ENCODE results near the gene SSBP3.

SSBP3 gene

DNA sequence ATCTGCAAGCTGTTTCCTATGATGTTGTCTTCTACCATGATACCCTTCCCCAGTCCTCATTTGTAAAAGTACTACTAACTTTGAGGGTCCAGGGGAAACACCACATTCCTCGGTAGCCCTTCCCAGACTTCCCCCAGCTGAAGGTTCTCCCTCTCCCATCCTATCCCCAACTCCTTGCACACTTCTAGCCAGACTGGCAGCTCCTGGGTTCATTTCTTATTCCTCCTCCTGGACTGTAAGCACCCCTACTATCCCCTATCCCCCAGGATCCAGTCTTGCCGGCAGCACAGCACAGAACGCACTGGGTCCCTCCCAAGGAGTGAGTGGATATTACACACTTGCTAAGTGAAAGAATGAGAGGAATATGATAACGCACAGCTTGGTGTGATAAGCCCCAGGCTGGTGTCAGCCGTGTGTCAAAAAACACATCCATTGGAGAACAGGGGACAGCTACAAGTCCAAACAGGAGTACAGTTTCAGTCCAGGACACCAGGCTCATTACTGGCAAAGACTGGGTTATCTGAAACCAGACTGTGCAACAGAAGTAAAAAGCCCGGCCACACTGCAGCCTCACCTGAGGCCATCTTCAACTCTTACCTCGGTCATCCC is 100.2 kb downstream of the SSBP3 start:
- DNase-seq (ENCODE audit: low read depth) = no peak

DNA sequence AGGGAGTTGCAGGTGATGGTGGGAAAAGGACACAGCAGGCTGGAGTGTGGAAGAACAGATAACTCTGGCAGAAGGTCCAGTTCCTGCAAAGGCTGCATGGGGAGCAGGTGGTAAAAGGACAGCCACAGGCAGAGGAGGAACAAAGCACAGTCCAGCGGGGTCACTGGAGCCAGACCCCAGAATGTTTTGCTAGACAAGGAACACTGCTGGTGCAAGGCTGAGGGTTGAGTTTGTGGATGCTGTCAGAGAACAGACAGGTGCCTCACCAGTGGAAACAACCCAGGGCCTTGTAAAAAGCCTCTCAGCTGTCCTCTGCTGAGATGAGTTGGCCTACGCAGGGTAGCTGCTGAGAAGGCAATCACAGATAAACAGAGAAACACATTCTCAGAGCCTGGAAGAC is 101.7 kb downstream of the SSBP3 start:
- no peak for DNase-seq (ENCODE audit: low read depth)

- no peak for DNase-seq (ENCODE audit: low read depth)
Observed at GRCh38 chr1:54302951-54303843, 103.0 kb downstream of the SSBP3 start.

DNA sequence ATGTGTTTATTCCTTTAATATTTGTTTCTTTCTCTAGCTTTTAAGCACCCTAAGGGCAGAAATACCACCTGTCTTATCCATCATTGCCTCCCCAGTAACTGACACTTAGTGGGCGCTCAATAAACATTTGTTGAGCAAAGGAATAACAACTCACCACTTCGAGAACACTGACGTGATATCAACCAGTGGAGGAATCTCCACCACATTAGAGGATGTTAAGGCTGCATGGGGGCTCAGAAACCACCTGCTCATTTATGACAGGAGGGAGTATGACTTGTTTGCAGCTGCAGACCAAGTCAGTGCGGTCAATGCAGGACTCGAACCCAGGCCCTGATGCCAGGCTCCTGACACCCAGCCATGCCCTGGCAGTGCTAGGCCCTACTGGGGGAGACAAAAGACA is 103.6 kb downstream of the SSBP3 start:
- no peak for DNase-seq (ENCODE audit: low read depth)

GRCh38 chr1:54301497-54301896 is 104.7 kb downstream of the SSBP3 start:
- no peak for DNase-seq (ENCODE audit: low read depth)

- no peak for DNase-seq (ENCODE audit: low read depth)
Observed at GRCh38 chr1:54300401-54300800, 105.8 kb downstream of the SSBP3 start.

GRCh38 chr1:54299037-54299436 is 107.2 kb downstream of the SSBP3 start:
- DNase-seq (ENCODE audit: low read depth) = no peak

DNA sequence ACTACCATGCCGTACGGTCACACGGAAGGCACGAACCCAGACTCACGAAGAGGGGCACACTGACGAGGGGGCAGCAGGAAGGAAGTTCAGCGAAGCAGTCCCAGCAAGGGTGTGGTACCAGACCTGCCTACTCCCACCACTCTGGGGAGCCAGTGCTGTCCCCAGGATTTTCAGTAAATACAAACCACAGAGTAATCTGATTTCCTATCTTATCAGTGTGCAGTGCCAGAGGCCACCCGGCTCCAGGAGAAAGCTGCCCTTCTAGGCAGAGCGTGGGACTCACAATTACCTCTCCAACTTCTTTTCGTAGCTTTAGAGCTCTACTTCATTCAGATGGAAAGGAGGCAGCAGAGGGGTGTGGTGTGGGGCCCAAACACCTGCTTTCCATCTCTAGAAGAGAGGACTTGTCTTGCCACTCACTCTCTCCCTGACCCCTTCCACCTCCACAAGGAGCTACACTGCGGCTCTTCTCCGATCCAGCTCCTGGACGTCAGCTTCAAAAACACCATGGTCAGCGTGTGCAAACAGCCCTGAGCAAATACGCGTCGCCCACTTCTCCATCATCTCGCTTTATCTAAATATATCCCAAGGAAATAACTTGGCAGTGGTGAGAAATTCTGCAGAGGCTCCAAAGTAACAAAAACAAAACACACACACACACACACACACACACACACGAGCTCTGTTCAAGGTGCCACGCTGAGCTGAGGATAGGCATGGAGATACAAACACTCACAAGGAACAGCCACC is 107.7 kb downstream of the SSBP3 start:
- DNase-seq (ENCODE audit: low read depth) = no peak

GRCh38 chr1:54297596-54298283 is 108.5 kb downstream of the SSBP3 start:
- DNase-seq (ENCODE audit: low read depth) = no peak

GRCh38 chr1:54296666-54297065 is 109.5 kb downstream of the SSBP3 start:
- DNase-seq (ENCODE audit: low read depth) = no peak

GRCh38 chr1:54294887-54295286 is 111.3 kb downstream of the SSBP3 start:
- DNase-seq (ENCODE audit: low read depth) = no peak

DNA sequence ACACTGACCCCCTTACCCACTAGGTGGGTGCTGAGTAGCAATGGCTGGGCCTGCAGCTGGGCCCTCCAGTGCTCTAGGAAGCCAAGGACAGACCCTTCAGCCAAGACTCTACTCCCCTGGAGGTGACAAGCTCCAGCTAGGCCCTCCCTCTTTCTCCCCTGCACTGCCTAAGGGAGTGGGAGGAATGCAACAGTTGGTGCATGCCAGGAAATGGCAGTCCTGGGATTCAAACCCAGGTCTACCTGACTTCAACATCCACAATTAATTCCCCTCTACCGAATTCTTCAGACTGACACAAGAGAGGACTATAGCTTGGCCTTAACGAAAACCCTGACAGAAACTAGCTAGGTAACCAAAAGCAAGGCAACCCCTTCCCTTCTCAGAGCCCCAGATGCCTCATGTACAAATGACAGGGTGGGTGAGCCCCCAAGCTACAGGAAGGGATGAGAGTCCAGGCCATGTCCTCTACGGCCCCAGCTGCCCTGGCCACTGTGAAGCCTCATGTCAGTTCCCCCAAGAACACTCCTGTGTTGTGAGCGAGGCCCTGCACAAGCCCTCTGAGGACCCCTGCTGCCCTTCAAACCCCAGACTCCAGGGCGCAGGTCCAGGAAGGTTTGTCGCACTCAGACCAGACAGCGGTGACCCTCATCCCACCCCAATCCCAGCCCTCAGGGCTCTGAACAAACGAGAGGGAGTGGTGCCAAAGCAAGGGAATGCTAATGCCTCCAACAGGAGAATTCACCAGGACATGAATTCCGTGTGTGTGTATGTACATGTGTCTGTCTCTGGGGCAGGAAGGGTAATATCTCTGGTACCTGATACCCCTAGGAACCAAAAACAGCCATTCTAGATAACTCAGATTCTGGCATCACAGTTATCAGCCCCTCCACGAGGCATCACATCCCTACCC is 113.9 kb downstream of the SSBP3 start:
- DNase-seq (ENCODE audit: low read depth) = no peak

DNA sequence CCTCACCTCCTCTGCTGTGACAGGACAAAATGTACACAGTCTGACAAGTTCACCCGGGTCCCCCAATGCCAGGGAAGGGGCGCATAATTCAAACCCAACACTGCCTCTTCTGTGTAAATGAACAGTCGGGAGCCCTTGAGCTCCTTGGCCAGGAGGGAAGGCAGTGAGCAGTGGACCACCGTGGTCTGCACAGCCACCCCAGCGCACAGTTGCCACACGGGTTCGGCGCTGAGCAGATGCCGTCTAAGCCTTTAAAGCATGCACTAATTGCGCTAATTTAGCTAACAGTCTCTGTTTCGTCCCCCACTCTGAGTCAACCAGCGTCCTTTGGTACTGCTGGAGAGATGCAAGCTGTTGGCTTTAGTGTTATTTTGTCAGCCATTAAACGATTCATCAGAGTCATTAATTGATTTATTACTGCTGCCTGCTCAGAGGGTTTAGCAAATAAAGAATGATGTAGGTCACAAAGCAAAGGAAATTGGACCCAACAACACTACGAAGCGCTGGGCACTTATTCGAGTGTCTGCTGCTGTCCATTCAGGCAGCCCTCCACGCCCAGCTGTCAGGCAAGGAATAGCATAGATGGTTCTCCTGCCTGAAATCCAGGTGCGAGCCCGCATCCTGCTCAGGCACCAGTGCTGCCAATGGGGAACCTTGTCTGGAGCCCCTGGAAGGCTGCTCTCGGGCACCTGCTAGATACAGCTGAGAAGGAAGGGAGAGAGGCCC is 114.8 kb downstream of the SSBP3 start:
- DNase-seq (ENCODE audit: low read depth) = no peak

GRCh38 chr1:54290506-54291184 is 115.5 kb downstream of the SSBP3 start:
- no peak for DNase-seq (ENCODE audit: low read depth)

DNA sequence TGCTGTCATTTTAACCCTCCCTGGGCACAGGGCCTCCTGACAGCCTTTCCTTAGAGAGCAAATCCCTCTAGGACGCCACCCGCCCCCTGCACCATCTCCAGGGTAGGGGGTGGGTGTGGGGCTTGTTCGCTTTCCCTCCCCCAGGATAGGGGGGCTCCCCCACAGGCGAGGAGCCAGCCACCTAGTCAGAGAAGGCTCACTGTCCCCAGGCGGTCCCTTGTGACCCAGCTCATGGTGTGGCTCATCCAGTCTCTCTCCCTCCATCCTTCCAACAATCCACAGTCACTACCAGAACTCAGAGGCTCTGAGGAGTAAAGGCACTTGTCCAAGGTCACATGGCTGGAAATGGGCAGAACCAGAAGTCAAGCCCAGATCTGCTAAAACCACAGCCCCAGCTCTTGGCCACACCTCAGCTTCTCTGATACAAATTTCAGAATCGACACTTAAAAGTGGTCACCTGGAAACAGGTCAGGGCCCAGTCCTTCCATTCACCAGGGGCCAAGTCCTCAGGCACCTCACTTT is 116.4 kb downstream of the SSBP3 start:
- no peak for DNase-seq (ENCODE audit: low read depth)

DNA sequence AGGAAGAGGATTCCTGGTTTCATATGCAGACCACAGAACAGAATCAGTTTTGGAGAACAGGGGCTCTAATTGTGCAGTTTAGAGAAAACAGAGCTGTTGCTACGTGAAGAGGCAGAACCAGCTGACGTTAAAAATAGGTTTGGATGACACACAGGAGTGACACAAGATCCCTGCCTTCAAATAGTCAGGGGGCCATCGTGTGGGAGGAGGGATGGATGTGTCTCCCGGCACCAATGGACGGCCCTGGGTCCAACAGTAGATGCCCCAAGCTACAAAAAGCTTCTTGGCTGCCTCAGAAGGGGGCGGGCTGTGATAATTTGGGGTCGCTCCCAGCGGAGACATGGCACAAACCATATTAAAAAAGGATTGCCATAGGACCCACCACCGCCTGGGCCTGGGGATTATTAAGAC is 118.4 kb downstream of the SSBP3 start:
- DNase-seq (ENCODE audit: low read depth) = no peak

DNA sequence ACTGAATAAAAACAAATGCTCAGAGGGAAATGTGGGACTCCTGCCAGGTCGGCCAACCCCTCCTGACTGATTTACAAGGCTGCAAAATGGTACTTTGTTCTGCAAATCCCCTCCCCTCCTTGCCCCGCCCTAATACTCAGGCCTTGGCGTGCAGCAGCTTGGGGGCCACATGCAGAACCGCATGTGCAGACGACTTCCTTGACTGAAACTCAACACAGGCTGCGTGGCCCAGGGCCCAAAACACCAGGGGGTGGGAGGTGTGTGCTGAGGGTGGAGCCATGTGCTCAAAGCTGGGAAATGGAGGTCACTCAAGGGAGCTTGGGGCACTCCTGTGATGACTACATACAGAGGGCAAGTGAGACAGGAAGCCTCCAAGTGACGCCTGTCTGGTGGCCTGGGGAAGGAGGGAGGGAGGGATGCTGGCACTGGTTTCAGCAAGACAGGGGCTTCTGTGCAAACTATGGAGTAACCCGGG is 119.0 kb downstream of the SSBP3 start:
- DNase-seq (ENCODE audit: low read depth) = peak; percentile 19

DNA sequence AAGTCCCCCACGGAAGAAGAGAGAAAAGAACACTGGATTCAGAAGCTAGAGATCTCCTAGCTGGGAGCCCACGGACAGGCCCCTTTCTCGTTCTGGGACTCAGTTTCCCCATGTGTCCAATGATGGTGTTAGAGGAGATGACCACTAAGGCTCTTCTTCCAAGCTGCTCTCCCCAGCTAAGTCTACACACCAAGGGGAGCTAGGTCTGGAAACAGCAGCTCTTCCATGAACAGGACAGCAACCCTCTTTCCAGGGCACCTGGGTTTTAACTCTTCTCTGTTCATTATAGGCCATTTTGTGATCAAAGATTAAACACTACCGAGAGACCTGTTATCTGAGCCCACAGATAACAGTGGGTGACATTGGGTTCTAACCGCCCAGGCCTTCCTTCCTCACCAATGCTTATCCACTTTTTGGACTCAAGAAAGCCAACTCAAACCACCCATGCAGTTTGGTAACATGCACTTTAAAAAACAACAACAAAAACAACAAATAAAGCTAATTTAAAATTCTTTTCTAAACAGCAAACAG is 120.3 kb downstream of the SSBP3 start:
- no peak for DNase-seq (ENCODE audit: low read depth)
